GM21786 (cell line): Measurements from ENCODE around the gene ARL5C.
A peak's percentile ranks its signal among the peaks of the same experiment; 100 is the strongest.
"Not testable (repeated sequence)": the region's sequence is repeated elsewhere in the genome, so short reads cannot be mapped to it uniquely, and the experiment has no call there.

Experiments
- ATAC-seq: cut with Tn5 transposase; IDR thresholded peaks from one replicate; pipeline ENCODE4 v1.9.1; 2021; ENCODE audit not compliant: unreplicated experiment

The ARL5C gene

GRCh38 chr17:39168503-39168902 is 2.5 kb upstream of the ARL5C start:
- ATAC-seq: not testable (repeated sequence)

- no peak for ATAC-seq
Measured at GRCh38 chr17:39167476-39167875, 1.5 kb upstream of the ARL5C start.

GRCh38 chr17:39166437-39167335 is 725 bp upstream of the ARL5C start:
- no peak for ATAC-seq

- ATAC-seq: no peak
Measured at GRCh38 chr17:39165178-39165840, 652 bp downstream of the ARL5C start.

- ATAC-seq: no peak
Measured at GRCh38 chr17:39164675-39165143, 1.3 kb downstream of the ARL5C start.

GRCh38 chr17:39161962-39162361 is 4.0 kb downstream of the ARL5C start:
- no peak for ATAC-seq

- ATAC-seq: no peak
Measured at GRCh38 chr17:39158623-39159022, 7.3 kb downstream of the ARL5C start.

- no peak for ATAC-seq
Measured at GRCh38 chr17:39156491-39156890, 9.5 kb downstream of the ARL5C start.

- no peak for ATAC-seq
Measured at GRCh38 chr17:39155654-39156053, 10.3 kb downstream of the ARL5C start.

GRCh38 chr17:39153599-39154051 is 12.3 kb downstream of the ARL5C start:
- peak; percentile 45 for ATAC-seq

- no peak for ATAC-seq
Measured at GRCh38 chr17:39151943-39152818, 13.8 kb downstream of the ARL5C start.

GRCh38 chr17:39151150-39151942 is 14.6 kb downstream of the ARL5C start, which contains the start of gene PLXDC1:
Gene PLXDC1 (minus strand): TSS chr17:39151637. CDS start chr17:39151437, 200 bp downstream.
- ATAC-seq: no peak

- ATAC-seq: no peak
Measured at GRCh38 chr17:39150795-39151149, 15.2 kb downstream of the ARL5C start.

- no peak for ATAC-seq
Measured at GRCh38 chr17:39150104-39150634, 15.8 kb downstream of the ARL5C start.

GRCh38 chr17:39147221-39148185 is 18.5 kb downstream of the ARL5C start:
- no peak for ATAC-seq

GRCh38 chr17:39146273-39146672 is 19.7 kb downstream of the ARL5C start:
- no peak for ATAC-seq

- ATAC-seq: no peak
Measured at GRCh38 chr17:39145143-39145542, 20.8 kb downstream of the ARL5C start.

- ATAC-seq: no peak
Measured at GRCh38 chr17:39144416-39144840, 21.5 kb downstream of the ARL5C start.
